HEK293 (cell line): ENCODE results near the gene KCNJ6.

ENCODE experiments used
- CTCF ChIA-PET: fragments of 350-600 bp; formaldehyde crosslinking; extraction: SDS; loops from one replicate; lab custom pipeline; 2021; ENCODE audit warnings: antibody characterized with exemption; lab: Yijun Ruan, JAX
- POLR2A ChIA-PET: fragments of 300-600 bp; formaldehyde crosslinking; extraction: SDS; loops from one replicate; lab custom pipeline; 2020; ENCODE audit warnings: antibody characterized with exemption, inconsistent platforms; lab: Yijun Ruan, JAX
- H3K27ac ChIP-seq: fragments of 200-500 bp; sonication (Bioruptor generic); 2 replicates; pipeline ENCODE4 v1.5.1; 2014; ENCODE audit warnings: low read depth, low read length, control low read depth, inconsistent platforms; ENCODE audit errors: extremely low read depth
- H3K36me3 ChIP-seq, 2 experiments: fragments of 200-500 bp in 1 of 2; sonication (Bioruptor generic) in 1 of 2; 1 replicate in 1 of 2; 2 replicates in 1 of 2; pipeline ENCODE4 v1.5.1; 2014 to 2017; ENCODE audit warnings: inconsistent platforms in 2 of 2, low read length in 2 of 2; ENCODE audit not compliant: control insufficient read depth in 2 of 2, insufficient read depth in 1 of 2
- H3K4me1 ChIP-seq: fragments of 200-500 bp; sonication (Bioruptor generic); 2 replicates; pipeline ENCODE4 v1.5.1; 2014; ENCODE audit warnings: mild to moderate bottlenecking, low read length, inconsistent platforms; ENCODE audit not compliant: control insufficient read depth, insufficient read depth
- H3K4me3 ChIP-seq: 2 replicates; pipeline ENCODE4 v1.5.1; 2011; ENCODE audit warnings: low read depth, mild to moderate bottlenecking, control low read depth, low read length, moderate library complexity
- H3K9me3 ChIP-seq: fragments of 200-500 bp; sonication (Bioruptor generic); 2 replicates; pipeline ENCODE4 v1.5.1; 2014; ENCODE audit warnings: low read depth, low read length, inconsistent platforms; ENCODE audit not compliant: control insufficient read depth, insufficient read depth
- KLF7 ChIP-seq: fragments of 450-650 bp; formaldehyde crosslinking; IDR thresholded peaks from 2 replicates; pipeline ENCODE4 v1.5.1; 2016; ENCODE audit warnings: missing biosample characterization, missing genetic modification characterization, borderline replicate concordance
- KLF9 ChIP-seq: fragments of 450-650 bp; formaldehyde crosslinking; IDR thresholded peaks from 2 replicates; pipeline ENCODE4 v1.5.1; 2016; ENCODE audit warnings: missing biosample characterization, missing genetic modification characterization, low read depth
- MYNN ChIP-seq: fragments of 450-650 bp; formaldehyde crosslinking; IDR thresholded peaks from 2 replicates; pipeline ENCODE4 v1.5.1; 2016; ENCODE audit warnings: missing biosample characterization, missing genetic modification characterization, borderline replicate concordance
- WT1 ChIP-seq: fragments of 450-650 bp; formaldehyde crosslinking; IDR thresholded peaks from 2 replicates; pipeline ENCODE4 v1.5.1; 2016; ENCODE audit warnings: missing biosample characterization, missing genetic modification characterization
- ZNF10 ChIP-seq: fragments of 450-650 bp; formaldehyde crosslinking; IDR thresholded peaks from 2 replicates; pipeline ENCODE4 v1.5.1; 2017; ENCODE audit warnings: missing biosample characterization, missing genetic modification characterization
- ZNF19 ChIP-seq: fragments of 450-650 bp; formaldehyde crosslinking; IDR thresholded peaks from 2 replicates; pipeline ENCODE4; 2016; ENCODE audit warnings: missing biosample characterization, missing genetic modification characterization, low read depth
- ZNF23 ChIP-seq: fragments of 450-650 bp; formaldehyde crosslinking; IDR thresholded peaks from 2 replicates; pipeline ENCODE4 v1.5.1; 2016; ENCODE audit warnings: missing biosample characterization, missing genetic modification characterization, borderline replicate concordance
- ZNF248 ChIP-seq: fragments of 450-650 bp; formaldehyde crosslinking; IDR thresholded peaks from 2 replicates; pipeline ENCODE4 v1.5.1; 2017; ENCODE audit warnings: missing biosample characterization, missing genetic modification characterization
- ZNF274 ChIP-seq, 2 experiments: fragments of 200-500 bp in 1 of 2; fragments of 450-650 bp in 1 of 2; sonication (Bioruptor generic) in 1 of 2; formaldehyde crosslinking in 1 of 2; IDR thresholded peaks; 2 replicates each; pipeline versions ENCODE4 v1.5.1 to v1.6.1; 2014 to 2016; ENCODE audit warnings: borderline replicate concordance in 1 of 2, inconsistent platforms in 1 of 2, low read length in 1 of 2, missing biosample characterization in 1 of 2, missing genetic modification characterization in 1 of 2
- ZNF335 ChIP-seq: fragments of 450-650 bp; formaldehyde crosslinking; conservative IDR thresholded peaks from 2 replicates; pipeline ENCODE4 v1.5.1; 2016; ENCODE audit warnings: missing biosample characterization, missing genetic modification characterization
- ZNF394 ChIP-seq: fragments of 450-650 bp; formaldehyde crosslinking; IDR thresholded peaks from 2 replicates; pipeline ENCODE4 v1.5.1; 2016; ENCODE audit warnings: missing biosample characterization, missing genetic modification characterization, mild to moderate bottlenecking, moderate library complexity, borderline replicate concordance
- ZNF514 ChIP-seq: fragments of 450-650 bp; formaldehyde crosslinking; IDR thresholded peaks from 2 replicates; pipeline ENCODE4 v1.5.1; 2016; ENCODE audit warnings: missing biosample characterization, missing genetic modification characterization
- ZNF555 ChIP-seq: fragments of 450-650 bp; formaldehyde crosslinking; conservative IDR thresholded peaks from 2 replicates; pipeline ENCODE4 v1.5.1; 2017; ENCODE audit warnings: missing biosample characterization, mild to moderate bottlenecking, missing genetic modification characterization, inconsistent platforms
- ZNF701 ChIP-seq: fragments of 450-650 bp; formaldehyde crosslinking; IDR thresholded peaks from 2 replicates; pipeline ENCODE4 v1.5.1; 2016; ENCODE audit warnings: missing biosample characterization, missing genetic modification characterization
- ZNF747 ChIP-seq: fragments of 450-650 bp; formaldehyde crosslinking; IDR thresholded peaks from 2 replicates; pipeline ENCODE4 v1.5.1; 2016; ENCODE audit warnings: missing biosample characterization, missing genetic modification characterization
- ZNF777 ChIP-seq: fragments of 450-650 bp; formaldehyde crosslinking; IDR thresholded peaks from 2 replicates; pipeline ENCODE4 v1.5.1; 2017; ENCODE audit warnings: missing biosample characterization, missing genetic modification characterization, borderline replicate concordance
- ZNF843 ChIP-seq: fragments of 450-650 bp; formaldehyde crosslinking; IDR thresholded peaks from 2 replicates; pipeline ENCODE4 v1.5.1; 2016; ENCODE audit warnings: missing biosample characterization, missing genetic modification characterization
- ZSCAN16 ChIP-seq: fragments of 450-650 bp; formaldehyde crosslinking; IDR thresholded peaks from 2 replicates; pipeline ENCODE4 v1.5.1; 2016; ENCODE audit warnings: missing biosample characterization, missing genetic modification characterization
- ZXDB ChIP-seq: fragments of 450-650 bp; formaldehyde crosslinking; IDR thresholded peaks from 2 replicates; pipeline ENCODE4 v1.5.1; 2016; ENCODE audit warnings: missing biosample characterization, missing genetic modification characterization
- TF ChIP-seq, protein P1 (sequence below): fragments of 450-650 bp; formaldehyde crosslinking; IDR thresholded peaks from 2 replicates; pipeline ENCODE4 v1.5.1; 2016; ENCODE audit warnings: missing biosample characterization, missing genetic modification characterization
- TF ChIP-seq, protein P2 (sequence below): fragments of 450-650 bp; formaldehyde crosslinking; IDR thresholded peaks from 2 replicates; pipeline ENCODE4 v1.5.1; 2016; ENCODE audit warnings: missing biosample characterization, missing genetic modification characterization
- TF ChIP-seq, protein P3 (sequence below): fragments of 450-650 bp; formaldehyde crosslinking; IDR thresholded peaks from 2 replicates; pipeline ENCODE4 v1.5.1; 2016; ENCODE audit warnings: missing biosample characterization, missing genetic modification characterization
- TF ChIP-seq, protein P4 (sequence below): IDR thresholded peaks from 2 replicates; pipeline ENCODE4 v1.6.1; 2011; ENCODE audit warnings: mild to moderate bottlenecking, low read depth, low read length, borderline replicate concordance
- TF ChIP-seq, protein P5 (sequence below): fragments of 450-650 bp; formaldehyde crosslinking; IDR thresholded peaks from 2 replicates; pipeline ENCODE4 v1.5.1; 2016; ENCODE audit warnings: missing biosample characterization, missing genetic modification characterization

Gene KCNJ6

DNA sequence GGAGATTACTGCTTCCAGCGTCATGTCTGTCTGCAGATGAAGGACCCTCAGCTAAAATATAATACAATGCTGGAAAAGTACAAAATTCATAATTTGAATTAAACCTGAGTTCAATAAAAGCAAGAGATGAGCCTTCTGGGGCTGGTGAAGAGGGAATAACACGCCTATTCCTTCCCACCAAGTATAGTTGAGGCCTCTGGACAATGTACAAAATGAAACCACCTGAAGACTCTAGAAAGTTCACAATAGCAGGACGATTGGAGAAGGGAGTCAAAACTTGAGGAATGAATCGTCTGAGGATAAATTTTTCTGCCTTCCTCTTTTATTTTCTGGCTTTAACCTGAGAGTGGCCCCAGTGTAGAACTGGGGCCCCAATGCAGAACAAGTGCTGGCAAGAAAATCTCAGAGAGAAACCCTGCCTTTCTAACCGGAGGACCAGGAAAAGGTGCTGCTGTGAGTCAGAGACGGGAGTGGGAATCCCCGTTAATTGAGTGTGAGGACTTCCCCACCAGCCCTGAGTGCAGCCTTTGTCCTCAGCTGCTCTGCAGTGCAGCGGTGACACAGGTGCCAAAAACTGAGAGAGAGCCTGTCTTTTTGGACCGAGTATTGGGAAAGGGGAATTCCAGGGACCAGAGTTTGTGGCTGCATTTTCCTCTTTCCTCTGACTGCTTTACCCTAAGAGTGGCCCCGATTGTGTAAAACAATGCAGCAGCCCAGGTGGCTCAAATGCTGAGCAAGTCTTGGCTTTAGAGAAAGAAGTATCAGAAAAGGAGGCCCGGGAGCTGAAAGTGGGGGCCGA is 284.7 kb downstream of the KCNJ6 start (continued):
- TF ChIP-seq, protein P1, sequence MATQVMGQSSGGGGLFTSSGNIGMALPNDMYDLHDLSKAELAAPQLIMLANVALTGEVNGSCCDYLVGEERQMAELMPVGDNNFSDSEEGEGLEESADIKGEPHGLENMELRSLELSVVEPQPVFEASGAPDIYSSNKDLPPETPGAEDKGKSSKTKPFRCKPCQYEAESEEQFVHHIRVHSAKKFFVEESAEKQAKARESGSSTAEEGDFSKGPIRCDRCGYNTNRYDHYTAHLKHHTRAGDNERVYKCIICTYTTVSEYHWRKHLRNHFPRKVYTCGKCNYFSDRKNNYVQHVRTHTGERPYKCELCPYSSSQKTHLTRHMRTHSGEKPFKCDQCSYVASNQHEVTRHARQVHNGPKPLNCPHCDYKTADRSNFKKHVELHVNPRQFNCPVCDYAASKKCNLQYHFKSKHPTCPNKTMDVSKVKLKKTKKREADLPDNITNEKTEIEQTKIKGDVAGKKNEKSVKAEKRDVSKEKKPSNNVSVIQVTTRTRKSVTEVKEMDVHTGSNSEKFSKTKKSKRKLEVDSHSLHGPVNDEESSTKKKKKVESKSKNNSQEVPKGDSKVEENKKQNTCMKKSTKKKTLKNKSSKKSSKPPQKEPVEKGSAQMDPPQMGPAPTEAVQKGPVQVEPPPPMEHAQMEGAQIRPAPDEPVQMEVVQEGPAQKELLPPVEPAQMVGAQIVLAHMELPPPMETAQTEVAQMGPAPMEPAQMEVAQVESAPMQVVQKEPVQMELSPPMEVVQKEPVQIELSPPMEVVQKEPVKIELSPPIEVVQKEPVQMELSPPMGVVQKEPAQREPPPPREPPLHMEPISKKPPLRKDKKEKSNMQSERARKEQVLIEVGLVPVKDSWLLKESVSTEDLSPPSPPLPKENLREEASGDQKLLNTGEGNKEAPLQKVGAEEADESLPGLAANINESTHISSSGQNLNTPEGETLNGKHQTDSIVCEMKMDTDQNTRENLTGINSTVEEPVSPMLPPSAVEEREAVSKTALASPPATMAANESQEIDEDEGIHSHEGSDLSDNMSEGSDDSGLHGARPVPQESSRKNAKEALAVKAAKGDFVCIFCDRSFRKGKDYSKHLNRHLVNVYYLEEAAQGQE: no peak
- TF ChIP-seq ZNF10 (tag by site-specific recombination) (no peak), ZNF248 (tag by site-specific recombination) (no peak), KLF9 (tag by site-specific recombination) (no peak), ZNF274 (IDR thresholded peaks at IDR 0.05; ENCODE audit: low read length) (no peak), ZNF274 (tag by site-specific recombination; IDR thresholded peaks at IDR 0.05; ENCODE audit: borderline replicate concordance) (no peak), ZNF19 (tag by site-specific recombination) (no peak), ZSCAN16 (tag by site-specific recombination) (no peak)
- TF ChIP-seq, protein P2, sequence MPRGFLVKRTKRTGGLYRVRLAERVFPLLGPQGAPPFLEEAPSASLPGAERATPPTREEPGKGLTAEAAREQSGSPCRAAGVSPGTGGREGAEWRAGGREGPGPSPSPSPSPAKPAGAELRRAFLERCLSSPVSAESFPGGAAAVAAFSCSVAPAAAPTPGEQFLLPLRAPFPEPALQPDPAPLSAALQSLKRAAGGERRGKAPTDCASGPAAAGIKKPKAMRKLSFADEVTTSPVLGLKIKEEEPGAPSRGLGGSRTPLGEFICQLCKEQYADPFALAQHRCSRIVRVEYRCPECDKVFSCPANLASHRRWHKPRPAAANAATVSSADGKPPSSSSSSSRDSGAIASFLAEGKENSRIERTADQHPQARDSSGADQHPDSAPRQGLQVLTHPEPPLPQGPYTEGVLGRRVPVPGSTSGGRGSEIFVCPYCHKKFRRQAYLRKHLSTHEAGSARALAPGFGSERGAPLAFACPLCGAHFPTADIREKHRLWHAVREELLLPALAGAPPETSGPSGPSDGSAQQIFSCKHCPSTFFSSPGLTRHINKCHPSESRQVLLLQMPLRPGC (tag by site-specific recombination): no peak
- TF ChIP-seq, protein P3, sequence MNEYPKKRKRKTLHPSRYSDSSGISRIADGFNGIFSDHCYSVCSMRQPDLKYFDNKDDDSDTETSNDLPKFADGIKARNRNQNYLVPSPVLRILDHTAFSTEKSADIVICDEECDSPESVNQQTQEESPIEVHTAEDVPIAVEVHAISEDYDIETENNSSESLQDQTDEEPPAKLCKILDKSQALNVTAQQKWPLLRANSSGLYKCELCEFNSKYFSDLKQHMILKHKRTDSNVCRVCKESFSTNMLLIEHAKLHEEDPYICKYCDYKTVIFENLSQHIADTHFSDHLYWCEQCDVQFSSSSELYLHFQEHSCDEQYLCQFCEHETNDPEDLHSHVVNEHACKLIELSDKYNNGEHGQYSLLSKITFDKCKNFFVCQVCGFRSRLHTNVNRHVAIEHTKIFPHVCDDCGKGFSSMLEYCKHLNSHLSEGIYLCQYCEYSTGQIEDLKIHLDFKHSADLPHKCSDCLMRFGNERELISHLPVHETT: no peak

DNA sequence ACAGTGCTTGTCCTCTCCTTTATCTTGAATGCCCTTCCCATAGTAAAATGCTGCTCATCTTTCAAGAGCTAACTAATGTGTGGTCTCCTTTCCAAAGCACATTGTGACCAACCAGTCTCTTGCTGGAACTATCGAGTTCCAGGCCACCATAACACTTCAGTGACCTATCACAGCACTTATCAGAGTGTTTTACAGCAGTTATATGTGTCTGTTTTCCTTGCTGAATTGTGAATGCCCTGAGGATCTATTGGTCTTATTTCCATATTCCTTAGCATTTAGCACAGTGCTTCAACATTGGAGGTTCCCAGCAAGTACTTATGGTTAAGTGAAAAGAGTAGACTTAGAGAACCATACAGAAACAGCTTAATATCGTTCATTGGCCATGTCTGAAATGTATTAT is 285.4 kb downstream of the KCNJ6 start:
- ChIA-PET CTCF (interaction anchor here (2.3 kb wide), 1 partner anchor 12 kb away, joined by 9 read pairs; no protein-coding TSS in a partner anchor), POLR2A (no interaction called here)
- no peaks in the 10 kb centered on the region for H3K9me3 ChIP-seq
- TF ChIP-seq ZNF555 (tag by site-specific recombination) (no peak), ZNF514 (tag by site-specific recombination) (no peak), ZNF23 (tag by site-specific recombination) (no peak), KLF7 (no peak), WT1 (tag by site-specific recombination) (no peak), ZNF843 (tag by site-specific recombination) (no peak), ZNF335 (tag by site-specific recombination) (no peak), ZXDB (tag by site-specific recombination) (no peak), ZNF747 (tag by site-specific recombination) (no peak), MYNN (tag by site-specific recombination) (no peak), ZNF777 (tag by site-specific recombination) (no peak), ZNF394 (tag by site-specific recombination) (no peak), ZNF701 (tag by site-specific recombination) (no peak)
- TF ChIP-seq, protein P4, sequence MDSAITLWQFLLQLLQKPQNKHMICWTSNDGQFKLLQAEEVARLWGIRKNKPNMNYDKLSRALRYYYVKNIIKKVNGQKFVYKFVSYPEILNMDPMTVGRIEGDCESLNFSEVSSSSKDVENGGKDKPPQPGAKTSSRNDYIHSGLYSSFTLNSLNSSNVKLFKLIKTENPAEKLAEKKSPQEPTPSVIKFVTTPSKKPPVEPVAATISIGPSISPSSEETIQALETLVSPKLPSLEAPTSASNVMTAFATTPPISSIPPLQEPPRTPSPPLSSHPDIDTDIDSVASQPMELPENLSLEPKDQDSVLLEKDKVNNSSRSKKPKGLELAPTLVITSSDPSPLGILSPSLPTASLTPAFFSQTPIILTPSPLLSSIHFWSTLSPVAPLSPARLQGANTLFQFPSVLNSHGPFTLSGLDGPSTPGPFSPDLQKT: no peak
- TF ChIP-seq, protein P5, sequence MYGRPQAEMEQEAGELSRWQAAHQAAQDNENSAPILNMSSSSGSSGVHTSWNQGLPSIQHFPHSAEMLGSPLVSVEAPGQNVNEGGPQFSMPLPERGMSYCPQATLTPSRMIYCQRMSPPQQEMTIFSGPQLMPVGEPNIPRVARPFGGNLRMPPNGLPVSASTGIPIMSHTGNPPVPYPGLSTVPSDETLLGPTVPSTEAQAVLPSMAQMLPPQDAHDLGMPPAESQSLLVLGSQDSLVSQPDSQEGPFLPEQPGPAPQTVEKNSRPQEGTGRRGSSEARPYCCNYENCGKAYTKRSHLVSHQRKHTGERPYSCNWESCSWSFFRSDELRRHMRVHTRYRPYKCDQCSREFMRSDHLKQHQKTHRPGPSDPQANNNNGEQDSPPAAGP: no peak
- H3K36me3 ChIP-seq: no peaks in the 10 kb centered on the region
- H3K4me3 ChIP-seq: no peak overlapping the region
- no peaks in the 10 kb centered on the region for H3K4me1 ChIP-seq
- H3K27ac ChIP-seq: no peak overlapping the region
